T-helper 2 cell treated with Interferon-gamma antibody and Interleukin-4, amounts not matched to agents 100 ng/mL and 5 ng/mL, for 36 hours (primary cell): Measurements from ENCODE around the gene S100A16. TPM values are rescaled to one million over a fixed set of nuclear protein-coding genes. Genes with fewer than 3 reads are reported as not detected.

Experiments used
- intact Hi-C: fragments of 100-400 bp; cut with micrococcal nuclease; formaldehyde crosslinking; loops from one replicate; pipeline ENCODE4 v1.15.1; 2023
- total RNA-seq: library from RNA; stranded (reverse); gene quantifications from 2 replicates; pipeline ENCODE4 v1.2.3, GENCODE V29; 2022

Gene S100A16
- total RNA-seq, 1 donor from 2014 or later: not detected

DNA sequence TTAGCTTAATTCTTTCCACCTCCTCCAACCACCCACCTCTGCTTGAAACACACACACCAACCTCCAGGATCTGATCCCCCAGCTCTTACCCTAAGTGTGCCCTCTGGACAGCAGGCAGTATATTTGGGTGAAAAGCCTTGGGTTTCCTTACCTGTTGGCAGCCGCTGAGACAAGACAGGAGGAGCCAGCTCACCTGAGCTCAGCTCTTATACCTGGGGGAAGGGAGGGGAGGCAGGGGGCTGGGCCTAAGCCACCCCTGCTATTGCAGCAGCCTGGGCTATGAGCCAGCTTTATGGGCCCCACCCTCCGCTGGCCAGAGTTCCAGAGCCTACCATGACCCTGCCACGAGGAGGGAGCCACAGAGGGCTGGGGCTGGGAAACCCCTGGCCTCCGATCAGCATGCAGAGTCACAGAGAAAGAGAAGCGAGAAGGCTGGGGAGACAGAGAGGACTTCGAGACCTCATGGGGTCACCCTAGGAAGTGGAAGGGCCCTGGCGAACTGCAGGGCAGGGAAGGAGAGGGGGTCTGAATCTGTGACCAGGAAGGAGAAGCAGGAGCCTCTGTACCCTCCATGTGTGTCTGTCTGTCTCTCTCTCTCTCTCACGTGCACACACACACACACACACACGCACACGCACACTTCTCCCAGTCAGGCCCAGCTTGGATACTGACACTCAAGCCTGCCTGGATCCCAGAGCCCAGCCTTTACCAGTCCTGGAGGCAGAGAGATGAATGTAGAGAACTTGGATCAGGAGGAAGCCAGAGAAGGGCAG, 3.4 kb upstream of the S100A16 start, which contains the start of gene S100A14:
Gene S100A14, minus strand, starts transcription at position 182 of the 773 bp plus-strand sequence. CDS start 467 bp downstream, outside the sequence.
- intact Hi-C loops: no loop called here

DNA sequence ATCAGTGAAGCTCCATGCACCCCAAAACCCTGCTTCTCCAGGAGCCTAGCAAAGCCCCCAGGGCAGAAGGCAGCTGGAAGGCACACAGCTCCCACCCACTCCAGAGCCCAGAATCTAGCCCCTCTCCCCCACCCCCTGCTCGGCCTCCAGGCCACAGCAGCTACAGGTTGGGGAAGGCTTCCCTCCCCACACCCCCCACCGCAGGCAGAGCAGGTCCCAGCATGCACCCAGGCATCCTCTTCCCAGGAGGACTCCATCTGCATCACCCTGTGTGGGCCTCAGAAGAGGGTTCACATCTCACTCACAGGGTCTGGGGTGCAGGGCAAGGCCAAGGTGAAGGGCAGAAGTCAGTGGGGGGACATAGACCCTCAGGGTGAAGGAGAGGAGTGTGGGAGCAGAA, 2.5 kb upstream of the S100A16 start:
- intact Hi-C loops: no loop called here

DNA sequence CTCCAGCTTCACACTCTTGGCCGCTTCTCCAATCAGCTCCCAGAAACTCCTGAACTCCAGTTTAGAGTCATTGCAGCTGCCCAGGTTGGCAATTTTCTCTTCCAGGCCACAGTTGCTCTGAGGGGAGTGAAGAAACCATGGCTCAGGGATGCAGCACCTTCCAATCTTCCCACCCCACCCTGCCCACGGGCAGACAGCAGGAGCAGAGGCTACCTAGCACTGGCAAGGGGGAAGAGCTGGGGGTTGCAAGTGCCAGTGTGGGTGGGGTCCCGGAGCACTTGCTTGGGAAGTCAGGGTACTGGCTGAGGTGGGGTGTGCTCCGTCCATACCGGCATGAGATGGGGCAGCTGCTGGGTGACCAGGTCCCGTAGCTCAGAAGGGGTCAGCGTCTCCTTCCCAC, 2.0 kb upstream of the S100A16 start:
- intact Hi-C loops: no loop called here

DNA sequence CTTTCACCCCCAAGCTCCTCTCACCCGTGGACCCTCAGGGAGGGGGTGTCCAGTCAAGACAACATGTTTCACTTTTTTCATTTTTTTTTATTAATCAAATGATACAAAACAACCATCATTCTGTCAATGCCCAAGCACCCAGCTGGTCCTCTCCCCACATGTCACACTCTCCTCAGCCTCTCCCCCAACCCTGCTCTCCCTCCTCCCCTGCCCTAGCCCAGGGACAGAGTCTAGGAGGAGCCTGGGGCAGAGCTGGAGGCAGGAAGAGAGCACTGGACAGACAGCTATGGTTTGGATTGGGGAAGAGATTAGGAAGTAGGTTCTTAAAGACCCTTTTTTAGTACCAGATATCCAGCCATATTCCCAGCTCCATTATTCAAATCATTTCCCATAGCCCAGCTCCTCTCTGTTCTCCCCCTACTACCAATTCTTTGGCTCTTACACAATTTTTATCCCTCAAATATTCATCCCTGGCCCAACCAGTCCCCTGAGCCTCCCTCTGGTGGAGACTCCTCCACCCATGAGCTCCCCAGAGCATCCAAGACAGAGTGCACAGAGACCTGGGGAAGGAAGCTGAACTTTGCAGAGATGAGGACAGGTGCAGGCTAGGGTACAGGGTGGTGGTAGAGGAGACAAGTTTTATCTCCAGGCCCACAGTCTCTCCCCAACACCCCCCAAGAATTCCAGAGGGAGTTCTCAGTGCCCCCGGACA, 1.4 kb upstream of the S100A16 start:
- intact Hi-C loops: no loop called here

DNA sequence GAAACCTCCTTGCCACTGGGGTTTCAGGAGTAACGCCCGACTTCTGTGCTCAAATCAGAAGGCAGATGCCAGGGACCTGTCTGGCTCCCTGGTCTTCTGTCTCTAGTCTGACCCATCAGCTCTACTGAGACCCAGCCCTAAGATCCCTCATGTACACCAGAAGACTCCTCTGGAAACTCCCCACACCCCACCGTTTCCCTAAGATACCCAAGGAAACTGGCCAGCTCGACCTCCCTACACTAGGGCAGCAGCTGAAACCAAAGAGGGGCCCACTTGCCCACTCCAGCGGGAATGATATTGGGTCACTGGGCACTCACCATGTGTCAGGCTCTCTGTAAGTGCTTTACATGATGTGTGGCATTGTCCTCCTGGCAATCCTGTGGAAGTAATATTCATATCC, 469 bp upstream of the S100A16 start:
- intact Hi-C loops: no loop called here

DNA sequence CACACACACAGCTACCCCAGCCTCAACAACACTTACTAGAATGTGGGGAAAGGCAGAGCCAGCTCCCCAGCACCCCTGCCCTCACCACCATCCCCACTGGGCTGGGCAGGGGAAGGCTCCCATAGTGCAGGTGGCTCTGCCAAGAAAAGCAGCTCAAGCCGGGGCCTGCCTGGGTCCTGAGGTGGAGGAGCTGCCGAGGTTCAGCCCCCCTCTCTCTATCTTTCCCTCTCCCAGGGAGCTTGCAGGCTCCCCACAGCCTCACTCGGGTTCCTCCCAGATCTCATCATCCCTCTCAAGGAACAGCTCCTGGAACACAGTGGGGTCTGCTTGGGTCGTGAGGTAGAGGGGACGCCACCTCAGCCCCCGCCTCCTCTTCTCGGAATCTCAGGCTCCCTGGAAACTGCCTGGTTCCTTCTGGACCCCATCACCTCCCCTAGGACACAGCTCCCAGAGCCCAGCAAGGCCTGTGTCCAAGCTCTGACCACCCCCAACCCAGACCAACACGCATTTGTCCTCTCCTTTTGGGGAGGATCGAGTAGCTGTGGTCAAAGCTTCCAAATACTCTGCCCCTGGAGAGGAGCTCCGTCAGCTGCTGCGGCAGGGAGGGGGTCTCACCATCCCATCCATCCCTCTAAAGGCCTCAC, 704 bp downstream of the S100A16 start:
- intact Hi-C loops: no loop called here

DNA sequence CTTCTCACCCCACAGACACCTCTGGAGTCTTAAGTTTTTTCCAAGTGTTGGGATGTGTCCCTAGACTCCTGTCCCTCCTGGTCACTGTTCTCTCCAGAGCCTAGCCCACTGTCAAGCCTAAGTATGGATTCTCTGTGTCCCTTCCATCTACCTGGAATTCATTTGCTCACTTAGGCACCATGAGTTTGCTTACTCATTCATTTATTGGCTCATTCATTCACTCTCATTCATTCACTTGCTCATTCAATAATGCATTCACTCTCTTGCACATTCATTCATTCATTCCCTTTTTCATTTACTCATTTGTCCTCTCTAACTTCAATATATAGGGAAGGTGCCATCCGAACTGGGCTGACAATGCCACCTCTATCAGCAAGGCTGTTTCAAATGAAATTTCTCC, 1.6 kb downstream of the S100A16 start:
- intact Hi-C loops: no loop called here

DNA sequence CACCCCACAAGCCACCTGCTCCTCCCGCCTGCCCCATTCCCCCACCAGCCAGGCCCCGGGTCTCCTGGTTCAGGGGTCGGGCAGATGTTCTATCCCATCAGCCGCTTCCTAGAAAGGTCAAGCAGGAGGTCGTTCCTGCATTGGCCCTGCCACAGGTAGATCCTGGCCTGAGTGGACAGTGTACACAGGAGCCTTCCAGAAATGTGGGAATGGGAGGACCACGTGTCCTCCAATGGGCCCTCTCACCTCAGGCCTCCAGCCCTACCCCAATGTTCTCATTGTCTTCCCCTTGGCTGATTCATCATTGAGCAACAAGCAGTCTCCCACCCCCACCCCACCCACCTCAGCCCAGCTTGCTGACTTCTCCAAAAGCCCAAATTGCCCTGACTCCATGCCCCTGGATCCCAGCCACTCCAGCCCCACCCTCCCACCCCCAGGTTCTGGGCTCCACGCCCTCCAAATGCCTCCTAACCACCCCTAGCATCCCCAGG, 2.1 kb downstream of the S100A16 start:
- intact Hi-C loops: no loop called here

DNA sequence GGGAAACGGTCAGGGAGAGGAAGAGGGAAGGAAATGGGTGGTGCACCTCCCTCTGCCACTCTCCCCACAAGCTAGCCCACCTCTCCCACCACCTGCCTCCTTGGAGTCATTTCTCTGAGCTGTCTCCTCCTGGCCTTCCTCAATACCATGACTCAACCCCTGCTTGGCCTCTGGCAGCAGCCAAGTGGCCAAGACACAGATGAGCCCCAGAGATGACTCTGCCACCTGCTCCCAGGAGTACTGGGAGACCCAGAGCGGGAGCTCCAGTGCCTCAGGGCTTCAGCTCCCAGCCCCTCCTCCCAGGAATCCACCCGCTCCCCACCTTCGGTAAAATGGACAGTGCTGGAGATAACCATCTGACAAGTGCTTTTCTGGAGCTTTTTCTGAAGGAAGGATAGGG, 2.6 kb downstream of the S100A16 start:
- intact Hi-C loops: no loop called here

DNA sequence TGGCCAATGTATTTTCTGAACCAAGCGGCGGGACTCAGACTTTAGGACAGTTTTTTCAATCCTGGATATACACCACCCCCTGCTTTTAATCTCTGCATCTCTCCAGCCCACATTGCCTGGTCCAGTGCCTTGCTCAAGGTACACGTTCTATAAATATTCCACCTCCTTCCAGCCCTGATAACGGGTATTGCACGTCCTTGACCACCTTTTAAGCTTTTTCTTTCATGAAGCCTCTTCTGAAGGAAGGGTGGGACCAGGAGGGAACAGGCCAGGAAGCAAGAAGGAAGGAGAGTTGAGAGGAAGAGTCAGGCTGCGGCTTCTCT, 3.4 kb downstream of the S100A16 start:
- intact Hi-C loops: no loop called here

DNA sequence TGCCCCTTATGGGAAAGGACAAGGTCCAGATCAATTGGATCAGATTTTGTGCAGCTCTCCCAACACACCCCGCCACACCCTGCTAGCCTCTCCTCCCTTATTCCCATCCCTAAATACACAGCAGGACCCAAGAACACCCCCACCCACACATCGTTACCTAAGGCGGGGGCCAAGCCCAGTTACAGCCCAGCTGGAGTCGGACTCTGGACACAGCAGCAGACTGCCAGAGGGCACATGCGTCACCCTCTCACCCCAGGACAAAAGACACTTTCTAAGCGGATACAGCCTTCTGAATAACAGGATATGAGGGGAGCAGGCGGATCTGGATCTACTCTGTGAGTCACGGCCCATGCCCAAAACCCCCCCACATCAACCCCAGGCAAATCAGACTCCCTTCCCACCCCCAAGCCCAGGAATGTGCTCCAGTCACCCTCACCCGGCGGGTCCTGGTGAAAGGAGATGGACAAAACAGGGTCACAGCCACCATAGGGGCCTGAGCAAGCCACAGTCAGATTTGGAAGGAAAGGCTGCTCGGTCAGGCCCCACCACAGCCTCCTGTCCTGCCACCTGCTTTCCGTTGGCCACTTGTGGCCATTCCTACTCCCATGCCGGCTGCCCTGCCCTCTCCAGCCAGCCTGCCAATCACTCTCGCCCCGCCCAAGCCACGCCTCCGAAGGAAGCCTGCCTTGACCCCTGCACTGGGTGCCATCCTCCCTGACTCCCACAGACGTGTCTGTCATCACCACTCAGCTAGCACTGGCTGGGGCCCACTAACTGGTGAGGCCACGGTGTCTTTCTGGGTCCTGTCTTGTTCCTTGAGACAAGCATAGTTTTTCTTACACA, 4.0 kb downstream of the S100A16 start:
- intact Hi-C loops: no loop called here

DNA sequence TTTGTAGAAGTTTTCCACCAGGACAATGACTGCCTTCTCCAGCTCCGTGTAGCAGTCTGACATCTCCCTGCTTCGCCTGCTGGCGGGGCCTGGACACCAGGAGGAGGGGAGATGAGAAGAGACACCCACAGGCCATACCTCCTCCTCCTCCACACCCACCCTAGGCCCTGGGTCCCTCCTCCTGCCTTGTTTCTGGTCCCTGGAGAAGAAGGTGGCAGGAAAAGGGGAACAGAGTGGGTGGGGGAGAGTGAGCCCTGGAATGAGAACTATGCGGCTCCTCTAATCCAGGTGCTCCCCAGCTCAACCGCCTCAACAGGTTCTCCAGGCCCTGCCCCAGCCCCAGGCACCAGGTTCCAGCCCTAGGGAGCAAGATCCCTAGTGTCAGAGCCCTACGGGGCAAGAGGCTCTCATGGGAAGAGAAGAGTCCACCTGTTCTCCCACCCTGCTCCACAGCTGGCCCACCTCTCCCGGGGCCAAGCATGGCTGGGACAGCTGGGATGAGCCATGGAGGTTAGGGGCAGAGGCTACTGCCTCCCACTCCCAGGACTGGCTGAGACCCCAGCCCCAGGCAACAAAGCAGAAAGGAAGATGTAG, 4.8 kb downstream of the S100A16 start:
- intact Hi-C loops: no loop called here

DNA sequence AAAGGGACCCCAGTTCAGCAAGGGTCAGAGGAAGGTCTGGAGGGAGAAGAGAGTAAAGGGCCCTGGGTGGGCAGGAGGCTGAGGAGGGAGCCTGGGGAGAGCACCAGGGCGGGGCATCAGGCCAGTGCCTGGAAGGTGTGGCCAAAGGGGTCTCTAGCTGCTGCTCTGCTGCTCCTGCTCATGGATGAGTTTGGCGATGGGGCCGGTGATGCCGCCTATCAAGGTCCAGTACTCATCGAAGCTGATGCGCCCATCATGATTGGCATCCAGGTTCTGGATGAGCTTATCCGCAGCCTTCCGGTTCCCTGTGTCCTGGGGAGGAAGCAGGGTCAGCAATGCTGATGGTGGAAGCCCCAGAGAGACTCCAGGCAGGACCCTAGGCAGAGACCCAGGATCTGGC, 5.6 kb downstream of the S100A16 start:
- intact Hi-C loops: no loop called here

DNA sequence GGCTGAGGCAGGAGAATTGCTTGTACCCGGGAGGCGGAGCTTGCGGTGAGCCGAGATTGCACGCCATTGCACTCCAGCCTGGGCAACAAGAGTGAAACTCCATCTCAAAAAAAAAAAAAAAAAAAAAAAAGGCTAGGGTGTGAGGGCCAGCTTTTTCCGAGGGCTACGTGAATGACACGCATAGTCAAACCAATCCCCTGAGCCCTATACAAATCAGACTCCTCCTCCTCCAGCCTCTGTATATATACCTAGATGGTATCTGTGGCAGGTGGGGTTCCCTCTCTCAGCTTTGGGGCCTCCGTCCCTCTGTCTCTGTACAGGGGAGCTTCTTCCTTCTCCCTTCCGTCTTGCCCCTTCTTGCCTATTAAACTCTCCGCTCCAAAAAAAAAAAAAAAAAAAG, 6.7 kb downstream of the S100A16 start:
- intact Hi-C loops: no loop called here

DNA sequence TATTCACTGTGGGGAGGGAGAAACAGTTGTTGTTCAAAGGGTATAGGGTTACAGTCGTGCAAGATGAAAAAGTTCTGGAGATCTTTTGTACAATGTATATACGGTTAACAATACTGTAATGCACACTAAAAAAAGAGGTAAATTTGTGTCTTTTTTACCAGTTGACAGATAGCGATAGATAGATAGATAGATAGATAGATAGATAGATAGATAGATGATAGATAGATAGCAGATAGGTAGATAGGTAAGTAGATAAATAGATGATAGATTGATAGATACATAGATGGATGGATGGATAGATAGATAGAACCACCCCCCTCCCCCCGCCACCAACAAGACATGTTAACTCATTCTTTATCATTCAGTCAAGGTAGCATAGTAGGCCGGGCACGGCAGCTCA, 10.2 kb downstream of the S100A16 start:
- intact Hi-C loops: no loop called here

DNA sequence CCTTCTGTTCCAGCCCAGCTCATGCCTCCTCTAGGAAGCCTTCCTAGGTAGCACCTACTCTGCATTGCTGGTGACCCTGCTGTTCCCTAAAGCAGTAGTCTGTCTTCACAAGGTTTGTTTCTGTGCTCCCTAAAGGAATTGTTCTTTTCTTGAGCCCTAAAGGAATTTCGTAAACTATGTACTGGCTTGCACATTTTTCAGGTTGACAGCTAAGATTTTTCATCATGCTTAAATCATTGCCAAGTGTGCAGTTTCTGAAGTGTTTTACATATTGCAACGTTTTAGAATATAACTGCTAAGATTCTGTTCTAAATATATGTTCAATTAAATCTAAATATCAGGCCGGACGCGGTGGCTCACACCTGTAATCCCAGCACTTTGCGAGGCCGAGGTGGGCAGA, 13.1 kb downstream of the S100A16 start:
- intact Hi-C loops: no loop called here

DNA sequence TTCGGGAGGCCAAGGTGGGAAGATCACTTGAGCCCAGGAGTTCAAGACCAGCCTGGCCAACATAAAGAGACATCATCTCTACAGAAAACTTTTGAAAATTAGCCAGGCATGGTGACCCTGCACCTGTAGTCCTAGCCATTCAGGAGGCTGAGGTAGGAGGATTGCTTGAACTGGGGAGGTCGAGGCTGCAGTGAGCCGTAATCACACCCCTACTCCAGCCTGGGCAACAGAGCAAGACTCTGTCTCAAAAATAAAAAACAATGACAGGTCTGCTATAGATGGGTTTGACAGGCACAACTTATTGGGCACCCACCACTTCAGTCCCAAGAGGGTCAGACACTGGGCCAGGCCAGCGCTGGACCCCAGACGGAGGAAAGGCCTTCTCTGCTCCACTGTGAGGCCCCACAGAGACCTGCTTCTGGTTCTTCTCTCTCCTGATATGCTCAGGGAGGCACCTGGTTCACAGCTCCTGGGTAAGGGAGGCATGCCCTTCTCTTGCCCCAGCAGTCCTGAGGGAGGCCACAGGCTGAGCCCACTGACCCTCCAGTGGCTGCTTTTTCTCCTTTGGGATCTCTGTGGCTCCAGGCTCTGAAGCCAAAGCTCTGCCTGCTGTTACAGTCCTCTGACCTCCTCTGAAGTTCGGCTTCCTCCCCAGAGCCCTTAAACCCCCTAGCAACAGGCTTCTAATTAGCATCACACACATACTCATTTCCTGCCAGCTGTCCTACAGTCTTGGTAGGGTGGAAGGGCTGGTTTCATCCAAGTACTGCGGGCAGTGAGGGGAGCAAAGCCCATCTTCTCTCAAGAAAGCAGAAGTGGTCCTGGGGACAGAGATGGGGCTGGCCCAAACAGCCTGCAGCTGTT, 14.4 kb downstream of the S100A16 start:
- intact Hi-C loops: no loop called here

DNA sequence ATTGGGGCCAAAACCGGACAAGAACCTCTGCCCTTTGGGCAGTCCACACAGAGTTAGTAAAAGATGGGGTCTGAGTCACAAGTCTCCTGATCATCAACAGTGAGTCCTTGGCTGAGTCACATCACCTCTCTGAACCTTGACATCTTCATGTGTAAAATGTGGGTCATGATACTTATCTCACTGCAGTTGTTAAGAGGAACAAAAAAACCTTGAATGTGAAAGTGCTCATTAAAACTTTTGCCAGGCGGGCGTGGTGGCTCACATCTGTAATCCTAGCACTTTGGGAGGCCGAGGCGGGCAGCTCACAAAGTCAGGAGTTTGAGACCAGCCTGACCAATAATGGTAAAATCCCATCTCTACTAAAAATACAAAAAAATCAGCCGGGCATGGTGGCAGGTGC, 15.7 kb downstream of the S100A16 start:
- intact Hi-C loops: no loop called here

DNA sequence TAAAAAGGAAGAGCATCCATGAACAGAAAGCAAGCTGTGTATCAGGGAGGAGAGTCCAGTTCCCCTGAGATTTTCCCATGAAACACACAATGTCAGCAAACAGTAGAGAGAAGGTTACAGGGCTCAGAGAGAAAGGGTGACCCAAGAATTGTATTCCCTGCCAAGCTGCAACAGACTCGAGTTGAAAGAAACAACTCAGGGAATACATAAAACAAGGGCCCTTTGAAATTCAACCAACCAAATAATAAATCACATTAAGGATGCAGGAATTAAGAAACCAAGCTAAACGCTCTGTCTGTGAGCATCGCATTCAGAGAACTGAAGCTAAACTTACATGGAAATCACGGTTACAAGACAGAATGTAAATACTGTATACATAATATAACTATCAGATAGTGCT, 20.2 kb downstream of the S100A16 start:
- intact Hi-C loops: no loop called here

DNA sequence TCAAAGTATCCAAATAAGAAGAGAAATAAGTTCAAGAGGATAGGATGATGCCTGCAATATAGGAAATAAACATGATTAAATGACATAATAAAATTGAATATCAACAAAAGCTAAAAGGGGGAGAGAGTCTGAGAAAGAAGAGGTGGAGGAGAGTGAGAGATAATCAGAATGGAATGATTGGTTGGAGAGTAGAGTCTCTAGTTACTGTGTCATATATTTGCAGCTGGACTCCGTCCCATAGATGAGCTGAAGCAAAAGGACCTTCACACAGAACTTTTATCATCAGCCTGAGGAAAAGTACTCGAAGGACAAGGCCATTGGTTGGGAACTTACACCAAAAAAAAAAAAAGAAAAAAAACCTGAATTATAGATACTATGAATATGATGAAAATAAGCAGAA, 24.5 kb downstream of the S100A16 start:
- intact Hi-C loops: loop anchor here (10.0 kb wide), 1 partner anchor 614 kb away; the partner anchor contains the start of gene SPRR4
